Measurements from ENCODE around the gene TRIM8.

Gene TRIM8

DNA sequence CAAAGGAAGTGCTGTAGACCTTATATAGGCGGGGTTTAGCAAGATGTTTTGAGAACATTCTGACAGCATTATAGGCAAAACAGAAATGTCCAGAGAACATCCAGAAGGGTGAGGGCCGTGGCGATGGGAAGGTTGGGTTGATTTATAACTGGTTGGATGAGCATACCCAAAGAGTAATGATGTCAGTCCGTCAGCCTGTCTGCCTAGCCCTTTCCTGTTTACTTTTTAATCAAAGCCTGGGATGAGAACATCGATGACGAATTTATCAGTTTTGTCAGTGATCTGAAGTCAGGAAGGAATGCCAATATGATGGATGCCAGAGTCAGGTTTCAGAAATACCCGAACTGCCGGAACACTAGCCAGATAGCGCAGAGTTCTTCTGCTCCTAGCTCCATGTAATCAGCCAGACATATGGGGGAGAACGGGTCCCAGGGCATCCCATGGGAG is 33.8 kb upstream of the TRIM8 start:
- H3K4me1 Mint-ChIP-seq, result peaks cover 46% of the 10 kb centered on the region
- H3K4me3 Mint-ChIP-seq, result no peak overlapping the region
- H3K9me3 Mint-ChIP-seq, result no peaks in the 10 kb centered on the region
- H3K27ac Mint-ChIP-seq, result no peak overlapping the region
- DNase-seq (no peak), ATAC-seq (no peak)
- H3K27me3 Mint-ChIP-seq, result no peaks in the 10 kb centered on the region

- Mint-ChIP-seq H3K27ac (peak overlapping the region in 1 of 2 donors; percentile 61), H3K27me3 (no peaks in the 10 kb centered on the region), H3K4me3 (no peak overlapping the region), H3K9me3 (no peaks in the 10 kb centered on the region), H3K4me1 (peaks cover 46% of the 10 kb centered on the region)
- no peak for ATAC-seq
- DNase-seq, result no peak
Measured at GRCh38 chr10:102611514-102612087, 32.7 kb upstream of the TRIM8 start.

- H3K9me3 Mint-ChIP-seq, result no peaks in the 10 kb centered on the region
- peak overlapping the region; percentile 84 to 98 for H3K27ac Mint-ChIP-seq
- H3K4me3 Mint-ChIP-seq, result peak overlapping the region; percentile 56 to 80
- DNase-seq (peak; percentile 43 to 49), ATAC-seq (peak; percentile 88)
- H3K4me1 Mint-ChIP-seq, result peaks cover 45% of the 10 kb centered on the region
- no peaks in the 10 kb centered on the region for H3K27me3 Mint-ChIP-seq
Measured at GRCh38 chr10:102612964-102613275, 31.4 kb upstream of the TRIM8 start.

- no peaks in the 10 kb centered on the region for H3K9me3 Mint-ChIP-seq
- ATAC-seq, result peak; percentile 48
- H3K4me1 Mint-ChIP-seq, result peaks cover 41% of the 10 kb centered on the region
- no peak for DNase-seq
- peak overlapping the region; percentile 84 to 98 for H3K27ac Mint-ChIP-seq
- peak overlapping the region; percentile 56 to 80 for H3K4me3 Mint-ChIP-seq
- no peaks in the 10 kb centered on the region for H3K27me3 Mint-ChIP-seq
Measured at GRCh38 chr10:102613286-102613685, 31.0 kb upstream of the TRIM8 start.

- Mint-ChIP-seq H3K4me3 (no peak overlapping the region), H3K27ac (no peak overlapping the region), H3K27me3 (no peaks in the 10 kb centered on the region), H3K9me3 (no peaks in the 10 kb centered on the region), H3K4me1 (peaks cover 36% of the 10 kb centered on the region)
- ATAC-seq (no peak), DNase-seq (no peak)
Measured at GRCh38 chr10:102613785-102614184, 30.5 kb upstream of the TRIM8 start.

DNA sequence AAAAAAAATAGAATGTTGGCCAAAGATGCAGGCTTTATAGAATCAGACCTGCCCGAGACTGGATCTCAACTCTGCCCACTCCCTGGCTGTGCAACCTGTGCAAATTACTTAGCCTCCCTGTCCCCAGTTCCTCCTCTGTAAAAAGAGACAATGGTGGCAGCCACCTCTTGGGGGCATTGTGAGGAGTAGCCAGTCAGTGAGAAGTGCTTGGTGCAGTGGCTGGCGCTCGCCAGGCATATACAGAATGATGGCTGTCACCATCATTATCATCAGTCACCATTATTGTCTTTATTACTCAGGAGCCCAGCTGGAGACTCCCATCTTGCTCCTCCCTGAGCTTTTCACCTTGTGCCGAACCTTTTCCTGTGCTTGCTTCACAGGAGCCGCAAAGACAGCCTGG is 29.4 kb upstream of the TRIM8 start:
- peaks cover 31% of the 10 kb centered on the region for H3K4me1 Mint-ChIP-seq
- no peaks in the 10 kb centered on the region for H3K27me3 Mint-ChIP-seq
- no peak overlapping the region for H3K4me3 Mint-ChIP-seq
- no peak overlapping the region for H3K27ac Mint-ChIP-seq
- DNase-seq, result no peak
- no peak for ATAC-seq
- H3K9me3 Mint-ChIP-seq, result no peaks in the 10 kb centered on the region

- H3K27ac Mint-ChIP-seq, result no peak overlapping the region
- no peaks in the 10 kb centered on the region for H3K27me3 Mint-ChIP-seq
- no peak overlapping the region for H3K4me3 Mint-ChIP-seq
- DNase-seq, result peak in 1 of 2 donors; percentile 37
- H3K9me3 Mint-ChIP-seq, result no peaks in the 10 kb centered on the region
- H3K4me1 Mint-ChIP-seq, result peaks cover 31% of the 10 kb centered on the region
- ATAC-seq, result peak; percentile 37
Measured at GRCh38 chr10:102615361-102615760, 28.9 kb upstream of the TRIM8 start.

DNA sequence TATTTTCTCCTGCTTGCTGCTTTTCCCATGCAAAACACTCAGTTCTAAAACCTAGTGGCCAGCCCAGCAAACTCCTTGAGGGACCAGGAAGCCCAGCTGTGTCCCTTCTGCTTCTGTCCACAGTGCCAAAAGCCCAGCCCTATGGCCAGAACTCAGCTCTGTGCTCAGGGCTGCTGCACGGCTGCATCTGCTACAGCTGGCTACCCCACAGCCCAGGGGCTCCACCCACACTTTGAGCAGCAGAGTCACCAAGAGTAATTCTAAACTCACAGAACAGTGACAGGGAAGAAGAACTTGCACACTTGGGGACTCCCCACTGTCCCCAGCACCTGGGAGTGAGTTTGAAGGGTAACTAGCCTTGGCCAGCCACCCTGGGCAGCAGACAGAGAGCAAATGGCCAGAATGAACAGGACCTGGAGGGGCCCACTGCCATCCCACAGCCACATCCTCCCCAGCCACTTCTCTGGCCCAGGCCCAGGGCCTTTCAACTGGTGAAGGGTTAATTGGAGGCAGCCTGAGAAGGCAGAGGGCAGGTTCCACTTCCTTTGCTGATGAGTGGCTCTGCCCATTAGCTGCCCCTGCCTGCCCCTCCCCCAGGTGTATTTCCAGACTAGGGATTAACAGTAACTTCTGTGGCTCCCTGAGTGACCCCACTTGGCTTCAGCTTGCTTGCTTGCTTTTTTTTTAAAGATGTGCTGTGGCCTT is 28.1 kb upstream of the TRIM8 start:
- Mint-ChIP-seq H3K27me3 (no peaks in the 10 kb centered on the region), H3K4me1 (peaks cover 33% of the 10 kb centered on the region), H3K9me3 (no peaks in the 10 kb centered on the region), H3K4me3 (no peak overlapping the region), H3K27ac (no peak overlapping the region)
- ATAC-seq, result no peak
- no peak for DNase-seq

DNA sequence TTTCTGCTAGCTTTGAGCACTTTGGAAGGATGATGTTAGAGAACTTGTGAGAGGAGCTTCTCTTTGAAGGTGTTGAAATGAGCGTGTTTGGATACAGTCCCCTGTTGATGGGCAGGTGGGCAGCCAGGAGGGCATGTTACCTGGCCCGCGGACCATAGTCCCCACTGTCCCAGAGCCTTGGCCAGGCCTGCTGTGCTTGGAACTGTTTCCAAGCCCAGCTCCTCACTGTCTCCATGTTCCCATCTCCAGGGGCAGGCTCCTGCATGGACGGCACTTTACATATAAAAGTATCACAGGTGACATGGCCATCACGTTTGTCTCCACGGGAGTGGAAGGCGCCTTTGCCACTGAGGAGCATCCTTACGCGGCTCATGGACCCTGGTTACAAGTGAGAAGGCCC is 27.2 kb upstream of the TRIM8 start:
- H3K4me1 Mint-ChIP-seq, result peaks cover 28% of the 10 kb centered on the region
- H3K9me3 Mint-ChIP-seq, result no peaks in the 10 kb centered on the region
- DNase-seq (no peak), ATAC-seq (no peak)
- H3K27ac Mint-ChIP-seq, result peak overlapping the region in 1 of 2 donors; percentile 51
- no peak overlapping the region for H3K4me3 Mint-ChIP-seq
- H3K27me3 Mint-ChIP-seq, result no peaks in the 10 kb centered on the region

DNA sequence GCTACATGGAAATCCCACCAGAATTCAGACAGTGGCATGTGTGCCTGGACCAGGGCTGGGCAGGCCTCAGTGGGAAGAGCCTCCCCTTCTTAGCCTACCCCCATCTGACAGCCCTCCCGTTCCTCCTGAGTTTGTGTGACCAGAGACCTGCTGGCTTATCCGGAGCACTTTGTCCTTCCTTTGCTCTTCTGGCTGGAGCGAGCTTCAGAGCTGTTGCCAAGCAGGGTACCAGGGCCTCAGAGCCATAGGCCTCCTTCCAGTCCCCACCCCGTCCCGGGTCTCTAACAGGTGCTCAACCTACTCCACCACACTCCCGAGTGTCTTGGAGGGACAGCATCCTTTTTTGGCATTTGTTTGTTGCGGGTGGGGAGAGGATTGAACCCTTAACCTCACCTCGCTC is 26.5 kb upstream of the TRIM8 start:
- no peak overlapping the region for H3K27ac Mint-ChIP-seq
- no peaks in the 10 kb centered on the region for H3K27me3 Mint-ChIP-seq
- H3K4me3 Mint-ChIP-seq, result no peak overlapping the region
- DNase-seq, result no peak
- H3K9me3 Mint-ChIP-seq, result no peaks in the 10 kb centered on the region
- no peak for ATAC-seq
- H3K4me1 Mint-ChIP-seq, result peaks cover 20% of the 10 kb centered on the region

- H3K27ac Mint-ChIP-seq, result peak overlapping the region in 1 of 2 donors; percentile 19
- ATAC-seq, result no peak
- H3K27me3 Mint-ChIP-seq, result no peaks in the 10 kb centered on the region
- no peak for DNase-seq
- no peaks in the 10 kb centered on the region for H3K9me3 Mint-ChIP-seq
- H3K4me1 Mint-ChIP-seq, result peaks cover 11% of the 10 kb centered on the region
- H3K4me3 Mint-ChIP-seq, result no peak overlapping the region
Measured at GRCh38 chr10:102619281-102619981, 24.8 kb upstream of the TRIM8 start.

- Mint-ChIP-seq H3K4me1 (peaks cover 11% of the 10 kb centered on the region), H3K27me3 (no peaks in the 10 kb centered on the region), H3K27ac (peak overlapping the region in 1 of 2 donors; percentile 54), H3K9me3 (no peaks in the 10 kb centered on the region), H3K4me3 (no peak overlapping the region)
- ATAC-seq (no peak), DNase-seq (no peak)
Measured at GRCh38 chr10:102620138-102620590, 24.1 kb upstream of the TRIM8 start.

DNA sequence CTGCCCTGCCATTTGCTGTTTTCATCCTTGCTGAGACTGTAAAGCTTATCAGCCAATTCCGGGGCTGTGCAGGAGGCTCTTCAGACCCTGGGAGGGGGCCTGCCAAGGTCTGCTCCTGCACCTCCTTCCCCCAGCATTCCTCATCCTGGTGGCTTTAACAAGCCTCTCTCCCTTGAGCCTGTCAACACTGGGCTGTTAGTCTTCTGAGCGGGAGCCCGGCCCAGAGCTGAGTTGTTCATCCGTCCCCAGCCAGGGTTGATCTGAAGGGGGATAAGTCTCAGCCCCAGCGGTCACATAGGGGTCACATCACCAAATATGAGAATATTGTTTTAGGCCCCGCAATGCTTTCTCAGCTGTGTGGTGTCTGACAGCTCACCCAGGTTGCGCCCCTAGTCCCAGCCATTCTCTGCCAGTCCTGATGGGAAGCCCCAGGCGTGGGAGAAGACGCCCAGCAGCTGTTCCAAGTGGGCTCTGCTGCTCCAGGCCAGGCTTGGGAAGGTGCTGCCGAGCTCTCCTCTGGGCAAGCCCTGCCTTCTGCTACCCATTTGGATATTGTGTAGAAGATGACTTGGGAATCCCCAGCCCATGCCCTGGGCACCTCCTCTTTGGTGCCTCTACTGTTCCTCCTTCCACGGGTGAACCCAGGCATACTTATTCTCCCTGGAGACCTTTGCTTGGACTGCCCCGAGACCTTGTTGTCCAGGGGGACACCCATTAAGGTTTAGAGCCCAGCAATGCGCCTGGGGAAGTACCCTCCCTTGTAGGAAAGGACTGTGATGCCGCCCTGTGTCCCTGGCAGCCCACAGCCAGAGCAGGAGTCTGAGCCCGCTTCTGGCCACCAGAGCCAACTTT is 23.5 kb upstream of the TRIM8 start:
- no peaks in the 10 kb centered on the region for H3K27me3 Mint-ChIP-seq
- DNase-seq (no peak), ATAC-seq (no peak)
- H3K27ac Mint-ChIP-seq, result no peak overlapping the region
- H3K4me1 Mint-ChIP-seq, result peaks cover 11% of the 10 kb centered on the region
- H3K9me3 Mint-ChIP-seq, result no peaks in the 10 kb centered on the region
- no peak overlapping the region for H3K4me3 Mint-ChIP-seq

GRCh38 chr10:102621443-102622325 is 22.6 kb upstream of the TRIM8 start:
- H3K4me1 Mint-ChIP-seq, result peaks cover 11% of the 10 kb centered on the region
- no peak for DNase-seq
- no peak for ATAC-seq
- H3K9me3 Mint-ChIP-seq, result no peaks in the 10 kb centered on the region
- H3K27me3 Mint-ChIP-seq, result no peaks in the 10 kb centered on the region
- H3K4me3 Mint-ChIP-seq, result no peak overlapping the region
- no peak overlapping the region for H3K27ac Mint-ChIP-seq

- DNase-seq (no peak), ATAC-seq (no peak)
- H3K4me3 Mint-ChIP-seq, result no peak overlapping the region
- H3K9me3 Mint-ChIP-seq, result no peaks in the 10 kb centered on the region
- no peak overlapping the region for H3K27ac Mint-ChIP-seq
- H3K27me3 Mint-ChIP-seq, result no peaks in the 10 kb centered on the region
- H3K4me1 Mint-ChIP-seq, result peaks cover 11% of the 10 kb centered on the region
Measured at GRCh38 chr10:102624094-102624493, 20.2 kb upstream of the TRIM8 start.

Data from stimulated activated naive CD8-positive, alpha-beta T cell treated with anti-CD3 and anti-CD28 coated beads, Interleukin-15, amount 100 ng/mL, for 72 hours (primary cell).